Limb (tissue), 2 donors: Measurements from ENCODE around the gene NTN3.
"Not testable (repeated sequence)": the region's sequence is repeated elsewhere in the genome, so short reads cannot be mapped to it uniquely, and the experiment has no call there.

Source experiments
- DNase-seq, 2 donors: peaks; one replicate each; pipeline ENCODE4 v3.0.0-alpha.2; 2016; ENCODE audit errors: extremely low spot score in 2 of 2

The NTN3 gene

DNA sequence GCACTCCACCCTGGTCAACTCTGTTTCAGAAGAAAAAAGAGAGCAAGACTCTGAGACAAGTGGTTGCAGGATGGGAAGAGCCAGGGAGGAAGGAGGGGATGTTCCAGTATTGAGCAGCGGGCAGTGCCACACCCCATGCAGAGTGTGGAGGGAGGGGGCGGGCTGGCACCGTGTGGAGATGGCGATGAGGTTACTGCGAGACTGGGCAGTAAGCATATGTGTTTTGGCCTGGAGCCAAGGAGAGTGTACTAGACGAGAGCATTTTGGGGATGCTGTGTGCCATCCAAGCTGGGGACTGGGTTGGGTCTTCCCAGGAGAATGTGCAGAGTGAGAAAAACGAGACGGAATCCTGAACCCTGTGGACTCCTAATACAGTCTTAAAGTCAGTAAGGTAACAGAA, 7.2 kb downstream of the NTN3 start:
- DNase-seq: no peak

DNA sequence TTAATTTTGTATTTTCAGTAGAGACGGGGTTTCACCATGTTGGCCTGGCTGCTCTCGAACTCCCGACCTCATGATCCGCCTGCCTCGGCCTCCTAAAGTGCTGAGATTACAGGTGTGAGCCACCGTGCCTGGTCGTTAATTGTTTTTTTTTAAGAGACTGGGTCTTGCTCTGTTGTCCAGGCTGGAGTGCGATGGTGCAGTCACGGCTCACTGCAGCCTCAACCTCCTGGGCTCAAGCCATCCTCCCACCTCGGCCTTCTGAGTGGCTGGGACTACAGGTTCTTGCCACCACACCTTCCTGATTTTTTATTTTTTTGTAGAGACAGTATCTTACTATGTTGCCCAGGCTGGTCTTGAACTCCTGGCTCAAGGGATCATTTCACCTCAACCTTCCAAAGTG, 8.9 kb downstream of the NTN3 start:
- not testable (repeated sequence) for DNase-seq

GRCh38 chr16:2480948-2481347, 9.9 kb downstream of the NTN3 start:
- DNase-seq: no peak

GRCh38 chr16:2481676-2482075, 10.6 kb downstream of the NTN3 start:
- no peak for DNase-seq

DNA sequence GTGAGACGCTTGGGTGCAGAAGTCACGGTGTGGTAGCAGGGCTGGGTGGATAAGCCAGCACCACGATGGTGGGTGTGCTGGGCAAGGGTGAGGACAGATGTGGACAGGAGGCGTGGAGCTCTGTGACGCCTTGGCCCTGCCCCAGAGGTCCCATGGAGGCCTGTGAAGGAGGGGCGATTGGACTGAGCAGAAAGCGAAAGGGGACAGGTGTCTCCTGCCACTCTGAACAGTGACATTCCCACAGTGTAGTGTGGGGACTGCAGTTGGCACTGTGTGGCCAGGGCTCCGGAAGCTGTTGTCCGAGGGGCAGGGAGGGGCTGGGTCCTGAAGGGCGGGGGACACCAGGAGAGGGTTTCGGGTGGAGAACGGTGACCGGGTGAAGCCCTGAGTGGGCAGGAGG, 11.2 kb downstream of the NTN3 start:
- DNase-seq: no peak

DNA sequence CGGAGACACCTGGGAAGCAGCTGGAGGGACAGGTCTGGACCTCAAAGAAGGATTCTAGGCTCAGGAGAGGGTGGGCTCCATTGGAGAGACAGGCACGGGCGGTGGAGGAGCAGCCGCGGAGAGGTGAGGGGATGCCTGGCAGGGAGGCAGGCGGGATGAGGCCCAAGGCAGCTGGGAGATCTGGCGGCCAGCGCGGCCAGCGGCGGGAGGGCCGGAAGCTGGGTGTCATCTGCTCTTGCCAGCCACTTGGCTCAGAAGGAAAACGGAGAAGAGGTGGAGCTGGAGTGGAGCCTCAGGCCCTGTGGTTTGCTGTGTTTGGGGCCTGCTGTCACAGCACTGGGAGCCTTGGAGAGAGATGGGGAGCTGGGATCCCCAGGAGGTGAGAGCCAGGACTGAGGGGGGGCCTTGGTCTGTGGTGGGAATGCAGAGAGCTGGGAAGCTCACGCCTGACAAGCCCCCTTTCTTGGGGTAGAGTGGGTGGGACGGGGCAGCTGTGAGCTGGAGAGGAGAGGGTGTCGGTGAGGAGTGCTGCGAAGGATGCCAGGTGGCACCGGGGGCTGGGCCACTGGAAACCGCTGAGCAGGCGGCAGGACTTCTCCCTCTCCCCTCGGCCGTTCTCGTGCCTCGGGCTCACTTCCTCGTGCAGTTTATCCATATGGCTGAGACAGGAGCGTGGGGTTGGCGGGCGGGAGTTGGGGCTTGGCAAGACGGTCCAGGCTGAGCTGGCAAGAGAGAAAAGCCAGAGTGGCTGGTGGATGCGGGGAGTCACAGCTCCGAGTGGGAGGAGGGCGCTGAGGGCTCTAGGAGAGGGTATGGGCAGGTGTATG, 11.8 kb downstream of the NTN3 start:
- peak in 1 of 2 donors; percentile 56 for DNase-seq

GRCh38 chr16:2483939-2484897, 13.1 kb downstream of the NTN3 start:
- no peak for DNase-seq

DNA sequence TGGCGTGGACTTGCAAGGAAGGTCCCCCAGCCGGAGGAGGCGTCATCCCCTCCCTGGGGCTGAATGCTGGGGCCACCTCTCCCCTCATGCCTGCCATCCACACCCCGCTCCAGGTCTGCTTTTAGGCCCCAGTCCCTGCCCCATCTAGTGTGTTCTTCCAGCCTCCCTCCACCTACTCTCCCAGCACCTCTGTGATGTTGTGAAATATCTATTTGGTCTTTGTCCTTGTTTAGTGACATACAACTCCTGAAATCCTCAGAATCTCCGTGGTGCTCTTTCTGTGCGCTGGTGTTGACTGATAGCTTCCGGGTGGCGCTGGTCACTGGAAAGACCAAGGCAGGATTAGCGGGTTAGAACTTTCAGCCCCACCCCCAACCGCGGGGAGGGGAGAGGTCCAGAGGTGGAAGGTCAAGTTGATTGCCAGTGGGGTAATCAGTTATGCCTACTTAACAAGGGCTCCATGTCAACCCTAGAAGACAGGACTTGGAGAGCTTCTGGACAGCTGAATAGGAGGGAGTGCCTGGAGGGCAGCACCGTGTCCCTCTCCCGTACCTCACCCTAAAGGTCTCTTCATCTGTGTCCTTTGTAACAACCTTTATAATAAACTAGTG, 13.9 kb downstream of the NTN3 start:
- DNase-seq: no peak

GRCh38 chr16:2485811-2486507, 14.9 kb downstream of the NTN3 start:
- DNase-seq: no peak

DNA sequence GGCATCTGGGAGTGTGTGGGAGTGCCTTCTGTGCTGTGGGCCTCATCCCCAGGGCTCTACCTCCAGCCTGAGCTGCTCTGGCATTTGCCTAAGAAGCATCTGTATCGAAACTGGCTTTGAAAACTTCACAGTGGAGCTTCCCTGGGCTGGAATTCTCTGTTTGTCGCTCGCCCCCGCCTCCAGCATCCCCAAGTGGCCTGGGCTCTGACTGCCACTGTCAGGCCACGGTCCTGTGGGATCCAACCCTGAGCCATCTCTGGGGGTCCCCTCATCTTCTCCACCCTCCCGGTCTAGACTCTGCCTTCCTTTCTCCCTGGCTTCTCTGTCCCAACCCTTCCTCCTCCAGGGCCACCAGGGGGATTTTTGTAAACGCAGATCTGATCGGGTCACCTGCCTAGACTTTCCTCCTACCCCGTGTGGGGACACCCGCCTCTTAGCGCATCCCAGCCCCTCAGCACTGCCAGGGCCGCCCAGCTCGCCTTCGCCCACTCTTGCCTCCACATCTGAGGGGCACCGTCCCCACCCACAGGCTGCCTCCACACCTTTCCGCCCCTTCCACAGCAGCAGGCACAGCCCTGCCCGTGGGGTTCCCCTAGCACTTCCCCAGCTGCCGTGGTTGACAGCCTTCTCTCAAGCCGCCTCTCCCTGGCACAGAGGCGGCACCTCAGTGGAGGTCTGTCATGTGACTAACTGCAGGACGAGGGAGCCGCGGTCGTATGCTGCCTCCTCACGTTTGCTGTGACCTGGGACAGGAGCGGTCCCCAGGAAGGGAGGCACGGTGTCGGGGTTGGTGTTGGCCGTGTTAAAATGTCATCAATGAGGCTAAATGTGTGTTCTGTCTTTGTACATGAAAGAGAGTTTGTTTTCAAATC, 15.8 kb downstream of the NTN3 start:
- no peak for DNase-seq

GRCh38 chr16:2487517-2487842, 16.4 kb downstream of the NTN3 start:
- no peak for DNase-seq

GRCh38 chr16:2487903-2488531, 16.9 kb downstream of the NTN3 start:
- DNase-seq: no peak

DNA sequence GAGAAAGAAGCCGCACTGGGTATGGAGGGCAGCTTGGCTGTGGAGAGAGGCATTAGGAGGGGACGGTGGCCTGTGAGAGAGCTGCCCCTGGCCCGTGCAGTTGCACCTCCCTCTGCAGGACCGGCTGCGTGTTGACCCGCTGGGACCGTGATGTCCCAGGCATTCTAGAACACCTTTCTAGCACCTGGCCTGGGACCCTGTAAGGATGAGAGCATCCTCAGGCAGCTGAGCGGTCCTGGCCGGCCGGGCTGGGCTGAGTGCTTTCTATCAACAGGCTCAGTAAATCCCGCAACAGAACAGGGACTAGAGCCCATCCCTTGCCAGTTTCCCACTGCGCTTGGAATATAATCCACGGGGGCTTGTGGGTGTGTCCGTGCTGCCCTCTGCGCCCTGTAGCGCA, 18.5 kb downstream of the NTN3 start:
- DNase-seq: no peak

GRCh38 chr16:2490190-2491105, 19.4 kb downstream of the NTN3 start:
- DNase-seq: no peak

GRCh38 chr16:2492292-2492691, 21.2 kb downstream of the NTN3 start:
- no peak for DNase-seq

DNA sequence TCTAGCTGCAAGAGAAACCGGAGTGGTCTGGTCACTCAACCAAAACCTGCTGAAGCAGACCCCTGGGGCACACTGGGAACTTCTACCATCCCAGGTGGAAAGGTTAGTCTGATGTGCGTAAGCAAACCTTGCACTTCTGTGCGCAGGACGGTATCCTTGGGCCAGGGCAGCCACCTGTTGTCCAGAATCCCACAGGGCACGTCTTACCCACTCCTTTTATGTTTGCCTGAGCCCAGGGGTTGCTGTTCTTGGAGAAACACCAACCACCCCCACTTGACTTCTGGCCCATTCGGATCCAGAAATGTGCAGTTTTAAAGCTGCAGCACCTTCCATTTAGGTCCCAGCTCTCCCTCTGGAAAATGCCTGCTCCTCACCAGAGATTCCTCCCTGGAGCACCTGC, 22.5 kb downstream of the NTN3 start:
- DNase-seq: no peak

DNA sequence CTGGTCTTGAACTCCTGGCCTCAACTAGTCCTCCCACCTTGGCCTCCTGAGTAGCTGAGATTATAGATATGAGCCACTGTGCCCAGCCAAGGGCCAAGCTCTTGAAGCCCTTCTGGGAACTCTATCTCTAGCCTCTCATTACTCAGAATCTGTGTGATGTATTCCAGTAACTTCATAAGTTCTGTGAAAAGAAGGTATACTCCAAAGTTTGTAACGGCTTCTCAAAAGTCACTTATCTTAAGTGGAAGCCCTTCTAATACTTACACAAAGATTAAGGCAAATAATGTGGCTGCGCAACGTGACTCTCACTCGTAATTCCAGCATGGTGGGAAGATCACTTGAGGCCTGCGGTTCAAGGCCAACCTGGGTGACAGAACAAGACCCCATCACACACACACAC, 23.5 kb downstream of the NTN3 start:
- DNase-seq: no peak

GRCh38 chr16:2495041-2495440, 23.9 kb downstream of the NTN3 start:
- no peak for DNase-seq
